HG03159 (cell line): ENCODE results near the gene SLC19A1.
"Not testable (repeated sequence)": the region's sequence is repeated elsewhere in the genome, so short reads cannot be mapped to it uniquely, and the experiment has no call there.

Source experiments
- ATAC-seq: cut with Tn5 transposase; IDR thresholded peaks from one replicate; pipeline ENCODE4 v1.9.1; 2021; ENCODE audit warnings: mild to moderate bottlenecking, moderate library complexity; ENCODE audit not compliant: unreplicated experiment

The SLC19A1 gene

DNA sequence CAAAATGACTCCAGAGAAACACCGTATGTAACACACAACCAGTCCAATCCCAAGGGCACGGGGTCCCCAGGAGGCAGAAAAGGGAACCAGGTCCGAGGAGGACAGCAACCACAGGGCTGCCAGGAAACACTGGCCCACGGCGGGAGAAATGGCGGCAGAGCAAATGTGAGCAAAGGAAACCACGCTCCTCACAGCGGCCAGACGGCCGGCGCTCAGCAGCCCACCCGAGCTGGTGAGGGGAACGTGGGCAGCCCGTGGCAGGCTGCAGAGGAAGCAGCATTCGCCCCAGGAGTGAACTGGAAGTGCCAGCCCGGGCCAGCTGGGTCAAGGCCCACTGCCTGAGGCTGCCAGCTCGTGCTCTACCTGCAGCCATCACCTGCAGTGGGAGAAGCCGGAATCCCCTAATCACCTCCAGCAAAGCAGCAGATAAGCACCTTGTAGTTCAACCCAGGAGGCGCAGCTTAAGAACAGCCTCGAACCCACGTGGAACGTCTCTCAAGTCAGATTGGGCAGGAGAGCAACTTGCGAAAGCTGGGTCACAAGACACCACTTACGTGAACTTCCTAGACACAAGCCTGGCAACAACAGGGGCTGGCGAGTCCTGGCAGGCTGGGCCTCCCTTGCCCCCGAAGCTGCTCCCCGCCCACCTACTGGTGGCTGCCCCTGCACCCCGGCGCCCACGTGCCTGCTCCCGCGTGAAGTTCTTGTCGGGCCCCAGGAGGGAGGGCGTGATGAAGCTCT lies 6.7 kb downstream of the SLC19A1 start:
- no peak for ATAC-seq

- ATAC-seq, result no peak
Observed at GRCh38 chr21:45534636-45535331, 7.5 kb downstream of the SLC19A1 start.

GRCh38 chr21:45533846-45534635 lies 8.2 kb downstream of the SLC19A1 start:
- ATAC-seq, result no peak

DNA sequence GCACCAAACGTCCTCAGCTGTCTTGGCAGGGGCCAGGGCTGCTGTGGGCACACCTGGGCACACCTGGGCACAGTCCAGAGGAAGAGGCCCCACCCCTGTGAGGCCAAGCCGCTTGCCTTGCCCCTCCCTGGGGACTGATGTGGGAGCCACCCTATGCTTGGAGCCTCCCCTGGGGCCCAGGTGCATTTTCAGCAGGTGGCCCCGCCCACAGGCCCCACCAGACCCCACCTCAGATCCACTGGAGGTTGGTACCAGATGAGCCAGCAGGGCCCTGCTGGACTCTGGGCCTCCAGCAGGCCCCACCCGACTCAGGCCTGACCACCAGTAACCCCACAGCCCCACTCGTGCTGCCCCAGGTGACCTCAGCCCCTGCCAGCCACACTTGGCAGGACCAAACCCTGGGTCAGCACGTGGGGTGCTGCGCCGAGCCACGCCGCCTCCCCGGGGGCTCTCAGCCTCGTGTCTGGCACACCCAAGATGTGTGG lies 8.8 kb downstream of the SLC19A1 start:
- ATAC-seq, result no peak

- no peak for ATAC-seq
Observed at GRCh38 chr21:45532826-45533360, 9.3 kb downstream of the SLC19A1 start.

GRCh38 chr21:45531393-45532215 lies 10.6 kb downstream of the SLC19A1 start:
- ATAC-seq, result no peak

DNA sequence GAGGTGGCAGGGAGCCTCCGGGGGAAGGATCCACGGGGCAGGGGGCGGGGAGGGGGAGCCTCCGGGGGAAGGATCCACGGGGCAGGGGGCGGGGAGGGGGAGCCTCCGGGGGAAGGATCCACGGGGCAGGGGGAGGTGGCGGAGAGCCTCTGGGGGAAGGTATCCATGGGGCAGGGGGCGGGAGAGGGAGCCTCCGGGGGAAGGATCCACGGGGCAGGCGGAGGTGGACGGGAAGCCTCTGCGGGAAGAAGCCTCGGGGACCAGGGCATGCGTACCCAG lies 11.2 kb downstream of the SLC19A1 start:
- not testable (repeated sequence) for ATAC-seq

DNA sequence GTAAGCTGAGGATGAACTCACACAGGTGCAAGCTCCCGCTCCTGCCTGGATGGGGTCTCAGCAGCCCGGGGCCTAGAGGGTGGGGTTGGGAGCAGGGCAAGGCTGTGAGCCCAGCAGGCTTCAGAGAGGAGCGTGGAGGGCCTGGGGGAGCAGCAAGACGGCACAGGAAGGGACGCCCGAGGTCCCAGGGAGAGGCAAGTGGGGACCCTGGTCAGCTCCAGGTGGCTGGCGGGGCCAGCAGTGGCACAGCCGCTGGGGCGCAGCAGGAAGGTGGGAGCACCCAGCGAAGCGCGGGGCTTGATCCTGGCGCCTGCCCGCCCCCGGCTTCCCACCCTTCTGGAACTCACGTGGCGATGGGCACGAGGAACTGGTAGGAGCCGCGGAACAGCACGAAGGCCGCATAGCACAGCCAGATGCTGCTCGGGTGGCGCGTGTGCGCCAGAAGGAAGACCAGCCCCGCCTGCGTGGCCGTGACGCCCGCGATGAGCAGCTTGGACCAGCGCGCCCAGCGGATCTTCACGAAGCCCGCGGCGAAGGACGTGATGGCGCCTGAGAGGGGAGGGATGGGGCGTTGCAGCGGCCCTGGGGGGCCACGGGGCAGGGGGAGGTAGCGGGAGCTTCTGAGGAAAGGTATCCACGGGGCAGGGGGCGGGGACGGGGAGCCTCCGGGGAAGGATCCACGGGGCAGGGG lies 11.7 kb downstream of the SLC19A1 start:
- ATAC-seq, result no peak

GRCh38 chr21:45529785-45530422 lies 12.3 kb downstream of the SLC19A1 start:
- no peak for ATAC-seq

GRCh38 chr21:45528981-45529784 lies 13.1 kb downstream of the SLC19A1 start:
- no peak for ATAC-seq

GRCh38 chr21:45528028-45528705 lies 14.1 kb downstream of the SLC19A1 start:
- ATAC-seq, result no peak

DNA sequence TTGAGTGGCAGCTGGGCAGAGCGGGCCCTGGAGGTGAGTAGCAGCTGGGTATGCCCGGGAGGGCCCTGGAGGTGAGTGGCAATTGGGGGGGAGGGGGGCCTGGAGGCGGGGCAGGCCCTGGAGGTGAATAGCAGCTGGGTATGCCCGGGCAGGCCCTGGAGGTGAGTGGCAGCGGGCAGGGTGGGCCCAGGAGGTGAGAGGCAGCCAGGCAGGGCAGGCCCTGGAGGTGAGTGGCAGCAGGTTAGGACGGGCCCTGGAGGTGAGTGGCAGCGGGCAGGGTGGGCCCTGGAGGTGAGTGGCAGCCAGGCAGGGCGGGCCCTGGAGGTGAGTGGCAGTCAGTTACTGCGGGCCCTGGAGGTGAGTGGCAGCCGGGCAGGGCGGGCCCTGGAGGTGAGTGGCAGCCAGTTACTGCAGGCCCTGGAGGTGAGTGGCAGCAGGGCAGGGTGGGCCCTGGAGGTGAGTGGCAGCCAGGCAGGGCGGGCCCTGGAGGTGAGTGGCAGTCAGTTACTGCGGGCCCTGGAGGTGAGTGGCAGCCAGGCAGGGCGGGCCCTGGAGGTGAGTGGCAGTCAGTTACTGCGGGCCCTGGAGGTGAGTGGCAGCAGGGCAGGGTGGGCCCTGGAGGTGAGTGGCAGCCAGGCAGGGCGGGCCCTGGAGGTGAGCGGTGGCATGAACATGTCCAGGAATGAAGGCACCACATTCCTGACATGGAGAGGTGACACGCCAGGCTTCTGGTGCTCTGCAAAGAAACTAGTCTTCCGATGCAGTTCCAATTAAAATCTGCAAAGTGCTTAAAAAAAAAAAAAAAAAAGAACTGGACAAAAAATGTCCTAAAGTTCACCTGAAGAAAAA lies 14.9 kb downstream of the SLC19A1 start:
- not testable (repeated sequence) for ATAC-seq

GRCh38 chr21:45525910-45526306 lies 16.3 kb downstream of the SLC19A1 start:
- no peak for ATAC-seq

DNA sequence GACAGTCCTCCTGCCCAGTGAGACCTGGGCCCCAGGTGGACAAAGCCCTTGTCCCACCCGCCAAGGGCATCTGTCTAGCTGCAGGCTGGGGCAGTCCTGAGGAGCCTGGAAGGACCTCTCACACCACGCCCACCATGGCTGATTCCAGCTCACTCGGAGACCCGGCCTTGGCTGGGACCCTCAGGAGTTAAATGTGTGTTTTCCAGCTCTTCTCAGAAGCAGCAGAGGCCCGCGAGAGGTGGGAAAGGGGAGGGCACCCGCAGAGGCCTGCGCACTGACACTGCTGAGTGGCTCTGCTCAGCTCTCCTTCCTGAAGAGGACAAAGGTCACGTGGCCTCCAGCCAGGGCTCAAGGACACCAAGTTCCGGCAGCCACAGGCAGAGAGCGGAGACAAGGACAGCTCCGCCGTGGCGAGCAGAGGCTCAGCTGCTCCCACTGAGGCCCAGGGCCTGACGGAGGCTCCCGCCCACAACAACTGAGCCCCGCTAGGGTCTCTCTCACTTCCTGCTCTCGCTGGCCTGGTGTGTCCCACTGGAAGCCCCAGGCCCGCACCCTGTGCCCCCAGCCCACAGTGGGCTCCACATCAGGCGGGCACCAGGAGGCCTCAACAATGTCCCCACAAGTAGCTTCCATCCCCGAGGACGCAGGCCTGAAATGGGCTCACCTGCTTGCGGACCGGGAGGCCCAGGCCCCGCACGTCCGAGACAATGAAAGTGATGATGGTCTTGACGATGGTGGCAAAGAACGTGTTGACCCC lies 16.9 kb downstream of the SLC19A1 start:
- no peak for ATAC-seq

GRCh38 chr21:45524756-45525152 lies 17.5 kb downstream of the SLC19A1 start:
- ATAC-seq, result no peak

GRCh38 chr21:45523411-45524101 lies 18.7 kb downstream of the SLC19A1 start:
- ATAC-seq, result no peak
